Frontal cortex (tissue), 4 donors: ENCODE data around the gene TXNIP. TPM values are rescaled to one million over a fixed set of nuclear protein-coding genes. Genes with fewer than 3 reads are reported as not detected.
A peak's percentile ranks its signal among the peaks of the same experiment; 100 is the strongest.

Source experiments
- DNase-seq, 2 donors: peaks; one replicate each; pipeline ENCODE4 v3.0.0; 2012; ENCODE audit warnings: low spot score in 2 of 2
- FAIRE-seq: peaks from 2 replicates; lab custom pipeline; 2012; peaks lifted over from hg19 to GRCh38; lab: Jason Lieb, UNC
- total RNA-seq: library from RNA; depleted of rRNA; stranded (reverse); fragments of >200 nt; gene quantifications from one replicate; pipeline ENCODE4 v1.2.3, GENCODE V29; 2014
- donor health status: control.
- donor health status: control.
- donor health status: control.

Gene TXNIP
- total RNA-seq, 1 donor from 2014 or later, result 125 TPM

DNA sequence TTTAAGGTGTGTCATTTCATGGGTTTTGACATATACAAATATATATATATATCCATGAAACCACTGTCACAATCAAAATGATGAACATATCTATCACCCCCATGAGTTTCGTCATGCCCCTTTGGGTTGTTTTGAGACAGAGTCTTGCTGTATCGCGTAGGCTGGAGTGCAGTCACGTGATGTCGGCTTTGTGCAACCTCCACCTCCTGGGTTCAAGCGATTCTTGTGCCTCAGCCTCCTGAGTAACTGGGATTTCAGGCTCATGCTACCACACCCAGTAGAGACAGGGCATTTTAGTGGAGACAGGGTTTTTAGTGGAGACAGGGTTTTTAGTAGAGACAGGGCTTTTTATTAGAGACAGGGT, 17.2 kb upstream of the TXNIP start:
- FAIRE-seq, result no peak
- no peak for DNase-seq

DNA sequence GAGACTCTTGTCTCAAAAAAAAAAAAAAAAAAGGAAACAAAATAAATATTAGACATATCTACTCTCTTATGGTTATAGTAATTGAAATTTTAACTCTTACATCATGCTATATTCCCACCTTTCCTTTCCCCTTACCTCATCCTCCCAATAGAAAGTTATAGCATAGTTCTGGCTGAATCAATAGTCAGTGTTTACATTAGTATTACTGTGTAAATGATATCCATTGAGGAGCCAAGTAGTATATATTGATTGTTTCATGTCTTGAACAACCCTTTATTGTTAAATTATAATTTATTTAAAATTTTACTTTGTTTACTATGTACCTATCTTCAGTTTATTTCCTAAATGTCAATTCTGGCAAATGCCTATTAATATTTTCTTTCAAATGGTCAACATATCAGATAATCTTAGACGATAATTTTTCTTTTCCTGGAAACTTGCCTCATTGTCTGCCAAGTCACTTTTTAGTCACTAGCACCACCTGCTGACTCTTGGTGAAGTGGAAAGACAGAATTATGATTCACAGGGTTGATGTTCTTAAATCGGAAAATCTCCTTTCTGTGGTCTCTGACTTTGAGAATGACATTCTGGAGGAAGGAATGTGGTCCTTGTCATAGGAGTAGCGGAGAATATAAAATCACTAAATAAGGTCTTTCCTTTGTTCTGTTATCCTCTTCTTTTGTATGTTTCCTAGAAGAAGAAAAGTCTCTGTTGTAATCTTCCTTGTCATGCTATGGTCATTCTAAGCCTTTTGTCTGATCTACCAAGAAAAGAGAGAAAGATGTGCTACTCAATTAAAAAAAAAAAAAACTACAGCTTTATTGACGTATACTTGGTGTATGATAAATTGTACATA, 16.6 kb upstream of the TXNIP start:
- DNase-seq, result peak; percentile 60 to 66
- FAIRE-seq, result peak; percentile 82

DNA sequence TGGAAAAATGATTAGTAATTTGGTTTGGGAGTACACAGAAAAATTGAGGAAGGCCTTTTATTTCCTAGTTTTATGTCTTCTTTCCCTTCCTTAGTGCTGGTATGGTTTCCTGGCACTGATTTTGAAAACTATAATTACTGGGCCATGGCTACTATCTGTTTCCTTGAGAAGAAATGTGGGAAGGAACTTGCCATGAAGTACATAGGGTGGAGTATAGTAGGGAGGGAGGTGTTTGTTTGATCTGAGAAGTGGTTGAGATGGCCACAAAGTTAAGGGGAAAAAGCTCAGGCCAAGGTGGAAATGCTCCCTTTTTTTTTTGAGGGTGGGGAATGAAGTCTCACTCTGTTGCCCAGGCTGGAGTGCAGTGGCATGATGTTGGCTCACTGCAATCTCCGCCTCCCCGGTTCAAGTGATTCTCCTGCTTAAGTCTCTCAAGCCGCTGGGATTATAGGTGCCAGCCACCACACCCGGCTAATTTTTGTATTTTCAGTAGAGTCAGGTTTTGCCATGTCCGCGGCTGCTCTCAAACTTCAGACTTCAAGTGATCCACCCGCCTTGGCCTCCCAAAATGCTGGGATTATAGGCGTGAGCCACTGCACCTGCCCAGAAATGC, 13.9 kb upstream of the TXNIP start:
- FAIRE-seq (no peak), DNase-seq (no peak)

DNA sequence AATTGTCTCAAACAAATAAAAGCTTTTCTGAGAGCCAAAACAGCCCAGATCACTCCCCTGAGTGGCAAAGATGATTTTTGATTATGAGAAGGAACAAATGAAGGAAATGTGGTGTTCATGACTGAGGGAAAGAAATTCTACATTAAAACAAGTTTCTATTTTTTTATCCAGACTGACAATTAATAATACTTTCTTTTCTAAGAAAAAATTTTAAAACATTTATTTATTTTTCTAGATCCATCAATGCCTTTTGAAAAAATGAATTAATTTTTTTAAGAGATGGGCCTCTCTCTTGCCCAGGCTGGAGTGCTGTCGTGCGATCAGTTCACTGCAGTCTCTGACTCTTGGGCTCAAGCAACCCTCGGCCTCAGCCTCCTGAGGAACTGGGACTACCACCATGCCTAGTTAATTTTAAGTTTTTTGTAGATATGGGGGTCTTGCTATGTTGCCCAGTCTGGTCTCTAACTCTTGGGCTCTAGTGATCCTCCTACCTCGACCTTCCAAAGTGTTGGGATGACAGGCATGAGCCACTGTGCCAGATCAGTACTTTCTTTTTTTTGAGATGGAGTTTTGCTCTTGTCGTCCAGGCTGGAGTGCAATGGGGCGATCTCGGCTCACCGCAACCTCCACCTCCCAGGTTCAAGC, 11.2 kb upstream of the TXNIP start:
- FAIRE-seq (no peak), DNase-seq (no peak)

DNA sequence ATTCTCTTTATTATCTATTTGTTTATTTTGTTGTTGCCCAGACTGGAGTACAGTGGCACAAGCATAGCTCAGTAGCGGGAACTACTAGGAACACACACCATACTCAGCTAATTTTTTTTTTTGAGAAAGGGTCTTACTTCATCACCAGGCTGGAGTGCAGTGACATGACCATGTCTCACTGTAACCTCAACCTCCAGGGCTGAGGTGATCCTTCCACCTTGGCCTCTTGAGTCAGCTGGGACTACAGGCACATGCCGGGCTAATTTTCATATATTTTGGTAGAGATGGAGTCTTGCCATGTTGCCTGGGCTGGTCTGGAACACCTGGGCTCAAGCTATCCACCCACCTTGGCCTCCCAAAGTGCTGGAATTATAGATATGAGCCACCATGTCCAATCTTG, 5.3 kb upstream of the TXNIP start:
- FAIRE-seq, result no peak
- DNase-seq, result no peak

DNA sequence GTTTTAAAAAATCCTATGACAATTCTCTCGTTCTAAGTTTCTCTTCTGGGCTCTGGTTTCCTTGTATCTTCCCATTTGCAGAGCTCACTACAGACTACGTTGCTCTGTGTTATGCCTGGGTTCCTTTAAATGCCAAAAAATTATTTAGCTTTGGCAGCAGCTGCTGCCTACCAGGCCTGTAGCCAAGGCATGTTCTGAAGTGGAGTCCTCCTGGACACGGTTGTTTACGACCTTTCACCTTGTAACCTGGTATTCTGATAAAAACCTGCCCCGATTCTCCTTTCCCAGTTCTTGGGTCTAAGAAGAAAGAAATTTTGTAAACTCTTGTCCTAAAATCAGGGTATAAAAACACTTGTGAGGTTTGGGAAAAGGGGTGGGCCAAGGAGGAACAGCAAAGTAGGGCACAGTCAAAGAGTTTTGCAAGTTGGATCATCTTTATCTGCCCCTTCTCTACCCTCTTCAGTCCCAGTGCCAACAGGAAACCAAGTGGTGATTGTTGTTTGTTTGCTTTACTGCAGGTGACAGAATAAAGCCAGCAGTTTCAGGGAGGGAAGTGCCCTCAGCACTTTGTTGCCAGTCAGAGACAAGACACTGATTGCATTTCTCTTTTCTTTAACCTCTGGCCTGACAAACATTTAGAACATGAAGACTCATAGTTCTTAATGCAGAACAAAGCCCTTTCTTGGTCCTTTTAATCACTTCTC, 3.1 kb upstream of the TXNIP start:
- FAIRE-seq (no peak), DNase-seq (no peak)

DNA sequence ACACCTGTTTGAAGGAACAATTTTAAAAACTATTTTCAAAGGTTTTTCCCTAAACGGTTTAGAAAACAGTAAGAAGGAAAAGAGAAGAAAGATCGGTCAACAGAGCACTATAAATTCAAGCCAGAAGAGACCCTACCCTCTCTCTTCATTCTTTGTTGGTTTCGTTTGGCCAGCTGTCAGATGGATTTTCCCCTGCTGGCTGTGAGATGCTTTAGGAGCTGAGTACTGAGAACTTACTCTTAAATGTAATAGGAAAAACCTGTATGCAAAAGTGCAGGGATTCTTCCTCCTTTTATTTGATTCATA, 1.3 kb upstream of the TXNIP start:
- DNase-seq, result no peak
- FAIRE-seq, result no peak

DNA sequence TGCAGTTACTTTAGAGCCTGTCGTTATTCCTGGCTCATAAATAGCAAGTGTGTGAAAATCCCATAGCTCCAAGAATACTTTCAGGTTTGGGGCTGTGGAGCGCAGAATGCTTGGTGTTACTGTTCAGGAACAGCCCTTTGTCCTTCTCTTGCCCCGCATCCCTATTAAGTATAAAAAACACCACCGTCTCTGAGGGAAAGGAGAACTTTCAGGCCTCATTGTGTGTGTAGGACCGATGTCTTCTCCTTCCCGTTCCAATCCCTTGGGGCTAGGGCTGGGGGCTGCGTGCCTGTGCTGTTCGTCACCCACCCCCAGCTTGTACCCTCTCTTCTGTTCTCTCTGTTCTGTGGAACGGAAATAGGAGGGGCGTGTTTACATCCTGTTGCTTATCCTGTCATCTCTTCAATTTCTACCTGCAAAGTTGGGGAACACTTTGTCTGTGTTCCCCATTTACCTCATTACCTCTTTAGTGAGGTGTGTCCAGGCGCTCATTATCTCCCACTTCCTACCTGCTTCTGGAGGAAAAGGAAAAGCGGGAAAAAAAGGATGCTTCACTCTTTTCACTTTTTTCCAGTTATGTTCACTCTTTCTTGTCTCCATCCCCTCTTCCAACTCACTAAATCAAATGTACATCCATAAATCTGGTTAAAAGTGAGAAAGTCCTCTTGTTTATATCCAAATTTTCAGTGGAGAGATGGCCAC, 788 bp upstream of the TXNIP start:
- DNase-seq (no peak), FAIRE-seq (no peak)

DNA sequence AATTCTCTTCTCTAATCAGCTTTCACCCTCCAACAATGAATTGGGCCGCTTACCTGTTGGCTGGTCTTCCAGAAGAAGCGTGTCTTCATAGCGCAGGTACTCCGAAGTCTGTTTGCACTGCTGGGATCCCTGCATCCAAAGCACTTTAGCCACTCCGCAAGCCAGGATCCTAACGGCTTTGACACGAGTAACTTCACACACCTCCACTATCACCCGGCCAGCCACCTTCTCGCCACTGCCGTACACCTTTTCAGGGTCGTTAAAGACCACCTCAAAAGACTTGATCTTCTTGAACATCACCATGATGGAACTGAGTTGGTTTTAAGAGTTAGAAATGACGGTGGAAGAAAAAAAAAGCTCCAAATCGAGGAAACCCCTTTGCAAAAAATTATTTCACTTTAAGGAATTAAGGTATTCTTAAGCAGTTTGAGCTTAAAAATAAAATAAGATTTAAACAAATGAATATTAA, 381 bp downstream of the TXNIP start:
- DNase-seq, result no peak
- no peak for FAIRE-seq

DNA sequence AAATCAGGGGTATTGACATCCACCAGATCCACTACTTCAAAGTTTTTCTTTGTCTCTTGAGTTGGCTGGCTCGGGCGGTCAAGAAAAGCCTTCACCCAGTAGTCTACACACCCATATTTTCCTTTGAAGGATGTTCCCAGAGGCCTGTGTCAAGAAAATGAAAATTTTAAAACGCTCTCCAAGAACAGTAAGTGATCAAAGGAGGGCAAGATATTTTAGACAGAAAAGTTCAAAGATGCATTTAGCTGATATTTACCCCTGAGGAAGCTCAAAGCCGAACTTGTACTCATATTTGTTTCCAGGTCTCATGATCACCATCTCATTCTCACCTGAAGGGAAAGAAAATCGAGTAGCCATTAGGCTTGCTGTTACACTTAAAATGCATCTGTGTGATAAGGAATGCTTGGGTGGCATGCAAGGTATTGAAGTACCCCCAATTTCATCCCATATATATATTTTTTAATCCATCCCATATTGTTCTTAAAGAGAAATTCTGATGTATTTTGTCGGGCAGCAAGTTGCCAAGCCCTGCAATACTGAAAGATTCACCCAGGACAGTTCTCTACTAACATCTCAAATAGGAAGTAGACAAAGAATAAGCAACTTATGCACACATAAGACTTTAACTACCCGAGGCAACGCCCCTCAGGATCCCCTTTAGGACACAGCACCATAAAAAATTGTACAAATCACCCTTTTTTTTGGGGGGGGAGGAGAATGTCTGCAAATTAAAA, 1.1 kb downstream of the TXNIP start:
- DNase-seq (no peak), FAIRE-seq (no peak)

DNA sequence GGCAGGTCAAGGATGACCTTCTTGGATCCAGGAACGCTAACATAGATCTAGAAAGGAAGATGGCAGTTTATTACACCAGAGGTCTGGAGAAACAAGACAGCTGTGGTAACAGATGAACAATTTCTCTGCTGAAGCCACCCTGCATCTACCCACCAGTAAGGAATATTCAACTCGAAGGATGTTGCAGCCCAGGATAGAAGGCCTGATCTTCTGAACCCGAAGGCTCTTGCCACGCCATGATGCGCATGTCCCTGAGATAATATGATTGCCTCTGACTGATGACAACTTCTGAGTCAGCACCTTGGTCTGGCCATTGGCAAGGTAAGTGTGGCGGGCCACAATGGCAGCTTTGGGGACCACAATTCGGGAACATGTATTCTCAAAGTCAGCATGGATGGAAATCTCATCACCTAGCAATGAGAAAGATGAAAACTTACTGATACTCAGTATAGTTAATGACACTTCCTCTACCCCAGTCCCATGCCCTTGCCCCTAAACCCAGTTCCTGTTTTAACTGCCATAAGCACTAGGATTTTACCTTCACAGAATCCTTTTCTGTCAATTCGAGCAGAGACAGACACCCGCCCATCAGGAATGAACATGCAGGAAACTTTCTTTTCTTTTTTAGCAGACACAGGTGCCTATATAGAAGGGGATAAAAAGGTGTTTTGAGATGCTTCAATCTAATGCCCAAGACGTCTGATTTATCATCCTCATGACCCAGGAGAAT, 1.8 kb downstream of the TXNIP start:
- DNase-seq, result no peak
- FAIRE-seq, result no peak

DNA sequence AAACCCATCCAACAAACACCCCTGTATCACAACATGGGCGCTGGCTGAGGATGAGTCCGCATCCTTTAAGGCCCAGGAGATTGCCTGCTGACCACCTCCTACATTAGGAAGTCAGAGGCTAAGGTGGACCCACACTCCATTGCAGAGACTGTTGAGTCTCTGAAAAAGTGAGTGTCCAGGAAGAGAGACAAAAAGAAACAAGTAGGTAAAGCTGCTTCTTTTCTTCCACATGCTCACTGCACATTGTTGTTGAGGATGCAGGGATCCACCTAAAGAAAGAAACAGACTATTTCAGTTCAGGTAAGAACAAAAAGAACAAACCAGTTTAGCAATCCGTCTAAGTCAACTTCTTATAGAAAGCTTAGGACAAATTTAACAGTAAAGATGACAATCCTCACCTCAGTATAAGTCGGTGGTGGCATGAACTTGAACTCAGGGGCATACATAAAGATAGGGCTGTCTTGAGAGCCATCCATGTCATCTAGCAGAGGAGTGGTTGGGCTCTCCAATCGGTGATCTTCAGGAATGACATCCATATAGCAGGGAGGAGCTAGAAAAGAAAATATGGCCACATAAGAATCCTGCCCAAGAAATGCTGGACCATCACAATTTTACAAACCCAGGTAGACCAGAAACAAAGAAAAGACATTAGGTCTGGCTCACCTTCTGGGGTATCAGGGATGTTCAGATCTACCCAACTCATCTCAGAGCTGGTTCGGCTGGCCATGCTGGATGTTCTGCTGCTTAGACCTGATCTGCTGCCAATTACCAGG, 2.6 kb downstream of the TXNIP start:
- DNase-seq, result no peak
- FAIRE-seq, result no peak

DNA sequence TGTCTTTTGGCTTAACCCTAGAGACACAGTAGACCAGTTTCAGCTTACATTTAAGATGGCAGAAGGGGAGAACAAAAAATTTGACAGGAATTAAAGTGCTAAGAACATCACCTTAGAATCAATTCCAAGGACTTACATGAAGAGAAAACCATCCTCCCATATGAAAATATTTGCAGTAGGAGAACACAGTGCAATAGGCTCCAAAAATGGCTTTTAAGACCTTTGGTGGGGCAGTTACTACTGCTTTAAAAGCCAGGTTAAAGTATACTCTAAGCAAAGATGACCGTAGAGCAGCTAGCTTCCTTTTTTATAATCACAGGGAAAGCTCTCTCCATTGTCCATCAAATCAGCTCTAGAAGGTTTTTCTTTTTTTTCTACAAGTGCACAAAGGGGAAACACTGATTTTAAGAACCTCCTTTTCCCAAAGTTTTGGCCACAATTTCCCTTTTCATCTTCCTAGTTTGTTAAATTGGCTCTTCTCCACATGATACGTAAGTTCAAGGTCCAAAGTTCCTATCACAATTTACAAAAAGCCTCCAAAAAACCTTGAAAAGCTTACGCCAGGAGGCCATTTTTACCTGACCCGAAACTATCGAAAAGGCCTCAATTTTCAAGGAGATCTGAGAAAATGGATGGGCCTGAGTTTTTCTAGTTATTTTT, 3.3 kb downstream of the TXNIP start:
- no peak for FAIRE-seq

DNA sequence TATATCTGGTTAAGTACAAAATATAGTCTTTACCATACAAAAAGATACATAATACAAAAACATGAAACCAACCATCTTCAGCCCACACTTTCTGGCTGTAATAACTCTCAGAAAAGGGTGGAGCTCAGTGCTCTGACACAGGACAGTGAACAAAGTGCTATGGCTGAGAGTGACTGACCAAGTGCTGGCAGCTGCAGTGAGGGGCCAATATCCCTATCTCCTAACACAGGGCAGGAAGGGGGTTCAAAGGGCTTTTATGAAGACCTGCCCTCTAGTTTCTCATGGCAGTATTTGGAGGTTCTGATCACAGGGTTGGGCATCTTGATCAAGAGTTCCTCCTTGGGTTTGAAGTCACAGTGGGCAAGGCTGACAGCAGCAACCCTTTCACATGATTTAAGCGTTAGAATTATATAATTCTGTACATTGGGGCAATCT, 3.9 kb downstream of the TXNIP start:
- DNase-seq (no peak), FAIRE-seq (no peak)

More for the DNA sequence above, 3.3 kb downstream of the TXNIP start:
- no peak for DNase-seq

DNA sequence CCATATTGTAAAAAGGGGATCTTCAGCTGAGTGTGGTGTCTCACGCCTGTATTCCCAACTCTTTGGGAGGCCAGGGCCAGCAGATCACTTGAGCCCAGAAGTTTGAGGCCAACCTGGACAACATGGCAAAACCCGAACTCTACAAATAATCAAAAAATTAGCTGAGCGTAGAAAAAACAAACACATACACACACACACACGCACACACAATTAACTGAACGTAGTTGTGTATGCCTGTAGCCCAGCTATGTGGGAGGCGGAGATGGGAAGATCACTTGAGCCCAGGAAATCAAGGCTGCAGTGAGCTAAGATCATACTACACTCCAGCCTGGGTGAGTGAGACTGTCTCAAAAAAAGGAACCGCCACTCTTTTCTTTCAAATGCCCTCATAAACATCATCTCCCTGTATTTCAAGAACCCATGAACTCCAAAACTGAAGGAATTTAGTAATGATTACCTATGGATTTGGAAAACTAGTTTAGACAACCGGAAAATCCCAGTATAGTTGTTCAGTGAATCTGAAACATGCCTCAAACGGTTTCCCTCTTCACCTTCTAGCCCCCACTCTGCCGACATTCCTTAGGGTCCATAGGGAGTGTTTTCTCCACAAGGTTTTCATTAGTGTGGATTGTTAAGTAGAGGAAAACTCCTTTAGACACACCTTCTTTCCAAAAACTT, 4.5 kb downstream of the TXNIP start:
- FAIRE-seq, result no peak

DNA sequence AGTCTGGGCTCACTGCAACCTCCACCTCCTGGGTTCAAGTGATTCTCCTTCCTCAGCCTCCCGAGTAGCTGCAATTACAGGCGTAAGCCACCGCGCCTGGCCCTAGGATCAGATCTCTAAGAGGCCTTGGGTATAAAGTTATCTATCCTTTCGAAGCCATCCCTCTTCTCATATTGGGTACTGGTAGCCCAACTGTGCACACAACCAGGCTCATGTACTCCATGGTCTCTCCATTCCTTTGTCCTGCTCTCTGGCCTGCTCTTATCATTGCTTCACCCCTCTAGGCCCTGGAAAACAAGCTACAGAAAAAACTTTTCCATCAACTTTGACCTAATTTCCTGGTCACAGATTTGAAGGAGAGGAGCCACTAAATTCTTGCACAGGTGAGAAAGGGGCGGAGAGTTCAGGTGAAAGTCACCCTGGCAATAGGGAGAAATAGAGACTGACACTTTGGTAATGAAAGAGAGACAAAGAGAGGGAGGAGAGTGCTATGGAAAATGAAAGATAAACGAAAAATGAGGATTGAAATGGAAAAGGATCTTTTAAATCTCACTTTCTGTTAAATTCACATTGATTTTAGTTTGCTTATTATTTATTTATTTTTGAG, 6.0 kb downstream of the TXNIP start:
- no peak for FAIRE-seq
- DNase-seq, result no peak

More for the DNA sequence above, 4.5 kb downstream of the TXNIP start:
- DNase-seq, result no peak
